ENCODE measurements around the gene C1orf52.

- TF ChIP-seq POLR2AphosphoS5 (IDR thresholded peaks at IDR 0.05; ENCODE audit: borderline replicate concordance, low read depth, low read length) (no peak), EZH2 (IDR thresholded peaks at IDR 0.05) (no peak)
Observed at GRCh38 chr1:85258536-85259117, 835 bp downstream of the C1orf52 start.
